ENCODE data around the gene SORCS3. TPM values are rescaled to one million over a fixed set of nuclear protein-coding genes. Genes with fewer than 3 reads are reported as not detected.

SORCS3 gene
- total and polyA plus RNA-seq, 10 of the 15 experiments (the other 5 are each of a cell fraction or from before 2014, with no cell fraction given) = 0.01 to 0.04 (median 0.02) TPM; not detected in 7

DNA sequence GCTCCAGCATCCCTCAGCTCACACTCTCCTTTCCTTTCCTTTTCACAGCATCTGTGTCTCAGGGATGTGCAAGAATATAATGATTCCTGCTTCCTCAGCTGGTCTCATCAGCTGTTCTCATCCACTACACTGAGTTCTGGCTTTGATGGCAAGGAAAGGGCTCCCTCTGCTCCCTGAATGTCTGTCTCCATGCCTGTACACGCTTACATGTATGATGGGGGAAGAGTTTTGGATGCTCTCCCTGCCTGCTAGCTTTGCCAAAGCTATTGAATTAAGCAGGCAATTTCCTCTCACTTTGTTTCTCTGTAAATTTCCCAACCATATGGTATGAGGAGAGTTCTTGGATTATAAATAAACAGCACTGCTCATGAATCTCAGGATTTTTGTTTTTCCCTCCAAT lies 254.5 kb downstream of the SORCS3 start:
- WGBS (ENCODE audit: insufficient coverage, insufficient replicate concordance, low lambda C conversion rate, missing lambda C conversion rate) = 0% methylated on average over 1 of the region's 1 CpG

DNA sequence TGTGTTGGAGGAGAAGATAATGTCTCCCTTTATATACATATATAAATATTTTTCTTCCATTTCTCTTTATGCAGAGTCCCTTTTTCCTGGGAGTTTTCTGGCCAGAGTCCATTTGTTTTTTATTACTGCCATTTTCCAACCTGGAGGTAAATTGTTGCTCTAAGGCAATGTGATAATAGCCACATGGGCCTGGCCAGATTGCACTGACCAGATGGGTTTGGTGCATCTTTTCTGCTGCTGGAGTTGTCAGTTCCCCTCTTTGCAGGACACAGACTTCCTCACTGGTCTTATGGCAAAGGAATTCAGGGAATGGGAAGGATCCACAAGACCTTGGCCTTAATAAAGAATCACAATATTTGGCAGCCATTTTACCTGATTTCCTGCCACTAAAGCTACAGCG lies 254.9 kb downstream of the SORCS3 start:
- ChIA-PET SMC1A (ENCODE audit: uncharacterized antibody, unreplicated experiment) (no interaction called here), RAD21 (ENCODE audit: unreplicated experiment) (no interaction called here), CTCF (no interaction called here), POLR2A (no interaction called here)
- TF ChIP-seq TCF12 (IDR thresholded peaks at IDR 0.05; ENCODE audit: low read depth, low read length) (no peak), RAD21 (IDR thresholded peaks at IDR 0.05; ENCODE audit: insufficient read depth, low read depth, low read length) (no peak), JUNB (IDR thresholded peaks at IDR 0.05) (no peak)
- TF ChIP-seq, protein P1, sequence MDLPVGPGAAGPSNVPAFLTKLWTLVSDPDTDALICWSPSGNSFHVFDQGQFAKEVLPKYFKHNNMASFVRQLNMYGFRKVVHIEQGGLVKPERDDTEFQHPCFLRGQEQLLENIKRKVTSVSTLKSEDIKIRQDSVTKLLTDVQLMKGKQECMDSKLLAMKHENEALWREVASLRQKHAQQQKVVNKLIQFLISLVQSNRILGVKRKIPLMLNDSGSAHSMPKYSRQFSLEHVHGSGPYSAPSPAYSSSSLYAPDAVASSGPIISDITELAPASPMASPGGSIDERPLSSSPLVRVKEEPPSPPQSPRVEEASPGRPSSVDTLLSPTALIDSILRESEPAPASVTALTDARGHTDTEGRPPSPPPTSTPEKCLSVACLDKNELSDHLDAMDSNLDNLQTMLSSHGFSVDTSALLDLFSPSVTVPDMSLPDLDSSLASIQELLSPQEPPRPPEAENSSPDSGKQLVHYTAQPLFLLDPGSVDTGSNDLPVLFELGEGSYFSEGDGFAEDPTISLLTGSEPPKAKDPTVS (IDR thresholded peaks at IDR 0.05; ENCODE audit: low read depth, low read length) = no peak
- TF ChIP-seq, protein P2, sequence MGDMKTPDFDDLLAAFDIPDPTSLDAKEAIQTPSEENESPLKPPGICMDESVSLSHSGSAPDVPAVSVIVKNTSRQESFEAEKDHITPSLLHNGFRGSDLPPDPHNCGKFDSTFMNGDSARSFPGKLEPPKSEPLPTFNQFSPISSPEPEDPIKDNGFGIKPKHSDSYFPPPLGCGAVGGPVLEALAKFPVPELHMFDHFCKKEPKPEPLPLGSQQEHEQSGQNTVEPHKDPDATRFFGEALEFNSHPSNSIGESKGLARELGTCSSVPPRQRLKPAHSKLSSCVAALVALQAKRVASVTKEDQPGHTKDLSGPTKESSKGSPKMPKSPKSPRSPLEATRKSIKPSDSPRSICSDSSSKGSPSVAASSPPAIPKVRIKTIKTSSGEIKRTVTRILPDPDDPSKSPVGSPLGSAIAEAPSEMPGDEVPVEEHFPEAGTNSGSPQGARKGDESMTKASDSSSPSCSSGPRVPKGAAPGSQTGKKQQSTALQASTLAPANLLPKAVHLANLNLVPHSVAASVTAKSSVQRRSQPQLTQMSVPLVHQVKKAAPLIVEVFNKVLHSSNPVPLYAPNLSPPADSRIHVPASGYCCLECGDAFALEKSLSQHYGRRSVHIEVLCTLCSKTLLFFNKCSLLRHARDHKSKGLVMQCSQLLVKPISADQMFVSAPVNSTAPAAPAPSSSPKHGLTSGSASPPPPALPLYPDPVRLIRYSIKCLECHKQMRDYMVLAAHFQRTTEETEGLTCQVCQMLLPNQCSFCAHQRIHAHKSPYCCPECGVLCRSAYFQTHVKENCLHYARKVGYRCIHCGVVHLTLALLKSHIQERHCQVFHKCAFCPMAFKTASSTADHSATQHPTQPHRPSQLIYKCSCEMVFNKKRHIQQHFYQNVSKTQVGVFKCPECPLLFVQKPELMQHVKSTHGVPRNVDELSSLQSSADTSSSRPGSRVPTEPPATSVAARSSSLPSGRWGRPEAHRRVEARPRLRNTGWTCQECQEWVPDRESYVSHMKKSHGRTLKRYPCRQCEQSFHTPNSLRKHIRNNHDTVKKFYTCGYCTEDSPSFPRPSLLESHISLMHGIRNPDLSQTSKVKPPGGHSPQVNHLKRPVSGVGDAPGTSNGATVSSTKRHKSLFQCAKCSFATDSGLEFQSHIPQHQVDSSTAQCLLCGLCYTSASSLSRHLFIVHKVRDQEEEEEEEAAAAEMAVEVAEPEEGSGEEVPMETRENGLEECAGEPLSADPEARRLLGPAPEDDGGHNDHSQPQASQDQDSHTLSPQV (IDR thresholded peaks at IDR 0.05) = no peak
- Histone ChIP-seq H3K9me3 (replicated peaks; ENCODE audit: control insufficient read depth, insufficient read depth, low read length) (no peaks in the 10 kb centered on the region), H3K79me2 (ENCODE audit: control insufficient read depth, insufficient read depth, low read length) (no peaks in the 10 kb centered on the region), H3K36me3 (ENCODE audit: control insufficient read depth in 2 of 2, insufficient read depth in 2 of 2, low read length in 1 of 2) (no peaks in the 10 kb centered on the region), H2AFZ (ENCODE audit: control insufficient read depth, low read depth, low read length) (no peak overlapping the region), H3K27ac (ENCODE audit: control insufficient read depth, insufficient read depth) (no peak overlapping the region), H4K20me1 (ENCODE audit: control insufficient read depth, insufficient read depth) (no peaks in the 10 kb centered on the region), H3K4me1 (ENCODE audit: control insufficient read depth, insufficient read depth, low read length) (no peaks in the 10 kb centered on the region), H3K9ac (ENCODE audit: control insufficient read depth, insufficient read depth, low read length) (no peak overlapping the region), H3K4me2 (ENCODE audit: control insufficient read depth, insufficient read depth) (no peak overlapping the region), H3K27me3 (replicated peaks in 1 of 2; ENCODE audit: control insufficient read depth in 2 of 2, insufficient read depth in 2 of 2, low read length in 1 of 2) (no peaks in the 10 kb centered on the region; a peak in 1 of 4 replicates), H3K4me3 (no peak overlapping the region)
- FAIRE-seq (no peak), DNase-seq (ENCODE audit: low read depth, low spot score) (no peak), ATAC-seq (no peak)
- intact Hi-C loops (cut with micrococcal nuclease; ENCODE audit: unreplicated experiment) (no loop called here), in situ Hi-C loops (cut with MboI) (no loop called here)
- BruUV-seq (replicated peaks) = no TSS peak
- WGBS (ENCODE audit: insufficient coverage, insufficient replicate concordance, low lambda C conversion rate, missing lambda C conversion rate) = 0% methylated on average over 1 of the region's 1 CpG

More for the DNA sequence above, 254.5 kb downstream of the SORCS3 start:
- no peaks in the 10 kb centered on the region; a peak in 1 of 4 replicates for H3K27me3 ChIP-seq (replicated peaks in 1 of 2; ENCODE audit: control insufficient read depth in 2 of 2, insufficient read depth in 2 of 2, low read length in 1 of 2)
- RAD21 ChIA-PET (ENCODE audit: unreplicated experiment) = no interaction called here
- H3K9ac ChIP-seq (ENCODE audit: control insufficient read depth, insufficient read depth, low read length) = no peak overlapping the region
- no peak overlapping the region for H3K4me3 ChIP-seq
- H2AFZ ChIP-seq (ENCODE audit: control insufficient read depth, low read depth, low read length) = no peak overlapping the region
- intact Hi-C loops (cut with micrococcal nuclease; ENCODE audit: unreplicated experiment) (no loop called here), in situ Hi-C loops (cut with MboI) (no loop called here)
- H3K36me3 ChIP-seq (ENCODE audit: control insufficient read depth in 2 of 2, insufficient read depth in 2 of 2, low read length in 1 of 2) = no peaks in the 10 kb centered on the region
- ATAC-seq (no peak), FAIRE-seq (no peak), DNase-seq (ENCODE audit: low read depth, low spot score) (no peak)
- TF ChIP-seq, protein P3, sequence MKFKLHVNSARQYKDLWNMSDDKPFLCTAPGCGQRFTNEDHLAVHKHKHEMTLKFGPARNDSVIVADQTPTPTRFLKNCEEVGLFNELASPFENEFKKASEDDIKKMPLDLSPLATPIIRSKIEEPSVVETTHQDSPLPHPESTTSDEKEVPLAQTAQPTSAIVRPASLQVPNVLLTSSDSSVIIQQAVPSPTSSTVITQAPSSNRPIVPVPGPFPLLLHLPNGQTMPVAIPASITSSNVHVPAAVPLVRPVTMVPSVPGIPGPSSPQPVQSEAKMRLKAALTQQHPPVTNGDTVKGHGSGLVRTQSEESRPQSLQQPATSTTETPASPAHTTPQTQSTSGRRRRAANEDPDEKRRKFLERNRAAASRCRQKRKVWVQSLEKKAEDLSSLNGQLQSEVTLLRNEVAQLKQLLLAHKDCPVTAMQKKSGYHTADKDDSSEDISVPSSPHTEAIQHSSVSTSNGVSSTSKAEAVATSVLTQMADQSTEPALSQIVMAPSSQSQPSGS (IDR thresholded peaks at IDR 0.05; ENCODE audit: low read length) = no peak
- TF ChIP-seq NFYA (IDR thresholded peaks at IDR 0.05; ENCODE audit: borderline replicate concordance, low read depth, low read length) (no peak), NFIC (IDR thresholded peaks at IDR 0.05; ENCODE audit: low read depth, low read length) (no peak), CBFB (IDR thresholded peaks at IDR 0.05; ENCODE audit: low read depth) (no peak), RB1 (IDR thresholded peaks at IDR 0.05; ENCODE audit: borderline replicate concordance) (no peak)
- no peaks in the 10 kb centered on the region for H3K9me3 ChIP-seq (replicated peaks; ENCODE audit: control insufficient read depth, insufficient read depth, low read length)
- no peaks in the 10 kb centered on the region for H3K79me2 ChIP-seq (ENCODE audit: control insufficient read depth, insufficient read depth, low read length)
- no TSS peak for BruUV-seq (replicated peaks)
- no peak overlapping the region for H3K4me2 ChIP-seq (ENCODE audit: control insufficient read depth, insufficient read depth)
- SMC1A ChIA-PET (ENCODE audit: uncharacterized antibody, unreplicated experiment) = no interaction called here
- H4K20me1 ChIP-seq (ENCODE audit: control insufficient read depth, insufficient read depth) = no peaks in the 10 kb centered on the region
- H3K4me1 ChIP-seq (ENCODE audit: control insufficient read depth, insufficient read depth, low read length) = no peaks in the 10 kb centered on the region
- H3K27ac ChIP-seq (ENCODE audit: control insufficient read depth, insufficient read depth) = no peak overlapping the region
- POLR2A ChIA-PET = no interaction called here
- CTCF ChIA-PET = no interaction called here

Measured in GM12878 (cell line).